Keratinocyte (primary cell): ENCODE measurements around the gene GJE1. TPM values are rescaled to one million over a fixed set of nuclear protein-coding genes. Genes with fewer than 3 reads are reported as not detected.

Source experiments
- DNase-seq: peaks from one replicate; pipeline ENCODE4 v3.0.0-alpha.2; 2011; ENCODE audit warnings: low read depth, missing footprints, low spot score
- FAIRE-seq: peaks from 2 replicates; lab custom pipeline; 2011; peaks lifted over from hg19 to GRCh38; lab: Jason Lieb, UNC
- H2AFZ ChIP-seq: 2 replicates; pipeline ENCODE4 v1.6.0; 2012; ENCODE audit warnings: low read length, control low read depth, inconsistent platforms; ENCODE audit not compliant: control insufficient read depth
- H3K27ac ChIP-seq: 2 replicates; pipeline ENCODE4 v1.5.1; 2011; ENCODE audit warnings: low read length; ENCODE audit not compliant: control insufficient read depth, insufficient read depth
- H3K27me3 ChIP-seq: 3 replicates; pipeline ENCODE4 v1.6.0; 2011; ENCODE audit warnings: low read length; ENCODE audit not compliant: control insufficient read depth, insufficient read depth; ENCODE audit errors: extremely low read depth
- H3K36me3 ChIP-seq, 2 experiments: 2 replicates in 1 of 2; 3 replicates in 1 of 2; pipeline ENCODE4 v1.5.1; 2011; ENCODE audit warnings: low read length in 2 of 2, mild to moderate bottlenecking in 1 of 2; ENCODE audit not compliant: control insufficient read depth in 2 of 2, insufficient read depth in 2 of 2; ENCODE audit errors: extremely low read depth in 1 of 2
- H3K4me1 ChIP-seq: 3 replicates; pipeline ENCODE4 v1.5.1; 2011; ENCODE audit warnings: low read length; ENCODE audit not compliant: control insufficient read depth, insufficient read depth; ENCODE audit errors: extremely low read depth
- H3K4me2 ChIP-seq: 3 replicates; pipeline ENCODE4 v1.6.0; 2011; ENCODE audit warnings: low read depth, low read length; ENCODE audit not compliant: control insufficient read depth, insufficient read depth; ENCODE audit errors: extremely low read depth
- H3K4me3 ChIP-seq, 3 experiments: fragments of 200-600 bp in 1 of 3; sonication (generic) in 1 of 3; 2 replicates in 2 of 3; 3 replicates in 1 of 3; pipeline ENCODE4 v1.5.1; 2011 to 2016; ENCODE audit warnings: low read length in 3 of 3, mild to moderate bottlenecking in 3 of 3, control low read depth in 2 of 3, inconsistent platforms in 1 of 3, low read depth in 1 of 3, mixed read lengths in 1 of 3, mixed run types in 1 of 3, moderate library complexity in 1 of 3; ENCODE audit not compliant: control insufficient read depth in 2 of 3, insufficient read depth in 2 of 3; ENCODE audit errors: extremely low read depth in 1 of 3
- H3K79me2 ChIP-seq: 2 replicates; pipeline ENCODE4 v1.6.0; 2012; ENCODE audit warnings: low read length; ENCODE audit not compliant: control insufficient read depth, insufficient read depth
- H3K9ac ChIP-seq: 3 replicates; pipeline ENCODE4 v1.6.0; 2011; ENCODE audit warnings: low read length; ENCODE audit not compliant: control insufficient read depth, insufficient read depth; ENCODE audit errors: extremely low read depth
- H3K9me1 ChIP-seq: 3 replicates; pipeline ENCODE4 v1.6.0; 2011; ENCODE audit warnings: low read length; ENCODE audit not compliant: control insufficient read depth, insufficient read depth; ENCODE audit errors: extremely low read depth
- H3K9me3 ChIP-seq: 2 replicates; pipeline ENCODE4 v1.5.1; 2012; ENCODE audit warnings: low read depth, low read length; ENCODE audit not compliant: control insufficient read depth
- H4K20me1 ChIP-seq: 3 replicates; pipeline ENCODE4 v1.6.0; 2011; ENCODE audit warnings: low read length; ENCODE audit not compliant: control insufficient read depth, insufficient read depth; ENCODE audit errors: extremely low read depth
- EZH2 ChIP-seq: IDR thresholded peaks from one replicate; pipeline ENCODE4 v1.6.1; 2012; ENCODE audit warnings: inconsistent platforms, mild to moderate bottlenecking, low read length, moderate library complexity
- dilution Hi-C: fragments of 300-500 bp; cut with MboI; formaldehyde crosslinking; loops from one replicate; pipeline ENCODE4 v1.7.0; 2020; ENCODE audit warnings: low sequenced_read_pairs; ENCODE audit not compliant: extremely low pct_ligation_motif_present
- polyA plus RNA-seq, 5 experiments: library from polyadenylated mRNA; depleted of rRNA in 3 of 5; stranded (reverse) in 3 of 5; stranded (forward) in 1 of 5; unstranded in 1 of 5; fragments of >200 nt; gene quantifications; 1 replicate in 1 of 5; 2 replicates in 3 of 5; 3 replicates in 1 of 5; pipeline versions ENCODE4 v1.2.1 to v1.2.3, GENCODE V29; 2011 to 2012; ENCODE audit warnings: missing spikeins in 2 of 5, low read depth in 1 of 5, low replicate concordance in 1 of 5
- TF ChIP-seq, protein P1 (sequence below), 3 experiments: IDR thresholded peaks in 1 of 3; conservative IDR thresholded peaks in 1 of 3; optimal IDR thresholded peaks in 1 of 3; 2 replicates in 2 of 3; 3 replicates in 1 of 3; pipeline versions ENCODE3 to v1.5.1; 2011; ENCODE audit warnings: low read length in 3 of 3, mild to moderate bottlenecking in 3 of 3, moderate library complexity in 2 of 3, control low read depth in 1 of 3, inconsistent platforms in 1 of 3; ENCODE audit not compliant: insufficient read depth in 2 of 3; ENCODE audit errors: extremely low read depth in 1 of 3

The GJE1 gene
- polyA plus RNA-seq, 1 donor (not counting 4 experiments of a cell fraction or from before 2014, with no cell fraction given), result not detected

DNA sequence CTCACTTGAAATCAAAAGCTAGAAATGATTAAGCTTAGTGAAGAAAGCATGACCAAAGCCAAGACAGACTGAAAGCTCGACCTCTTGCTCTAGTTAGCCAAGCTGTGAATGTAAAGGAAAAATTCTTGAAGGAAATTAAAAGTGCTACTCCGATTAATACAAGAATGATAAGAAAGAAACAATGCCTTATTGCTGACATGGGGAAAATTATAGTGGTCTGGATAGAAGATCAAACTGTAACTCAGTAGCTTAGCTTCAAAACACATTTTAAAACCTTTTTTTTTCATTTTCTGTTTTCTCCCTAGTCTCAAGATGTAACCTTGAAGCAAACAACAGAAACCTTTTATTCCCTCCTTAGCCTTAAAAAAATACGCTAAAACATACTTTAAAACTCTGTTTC, 11.4 kb upstream of the GJE1 start:
- Histone ChIP-seq H3K9me1 (no peaks in the 10 kb centered on the region), H3K4me2 (no peak overlapping the region), H3K9ac (no peak overlapping the region), H3K9me3 (no peaks in the 10 kb centered on the region), H4K20me1 (no peaks in the 10 kb centered on the region), H2AFZ (no peak overlapping the region), H3K79me2 (no peaks in the 10 kb centered on the region), H3K36me3 (no peaks in the 10 kb centered on the region), H3K27ac (no peak overlapping the region), H3K4me3 (no peak overlapping the region), H3K4me1 (no peaks in the 10 kb centered on the region), H3K27me3 (no peaks in the 10 kb centered on the region)
- dilution Hi-C loops, result loop anchor here (25.0 kb wide), 1 partner anchor 434 kb away; no protein-coding TSS in a partner anchor
- TF ChIP-seq, protein P1, sequence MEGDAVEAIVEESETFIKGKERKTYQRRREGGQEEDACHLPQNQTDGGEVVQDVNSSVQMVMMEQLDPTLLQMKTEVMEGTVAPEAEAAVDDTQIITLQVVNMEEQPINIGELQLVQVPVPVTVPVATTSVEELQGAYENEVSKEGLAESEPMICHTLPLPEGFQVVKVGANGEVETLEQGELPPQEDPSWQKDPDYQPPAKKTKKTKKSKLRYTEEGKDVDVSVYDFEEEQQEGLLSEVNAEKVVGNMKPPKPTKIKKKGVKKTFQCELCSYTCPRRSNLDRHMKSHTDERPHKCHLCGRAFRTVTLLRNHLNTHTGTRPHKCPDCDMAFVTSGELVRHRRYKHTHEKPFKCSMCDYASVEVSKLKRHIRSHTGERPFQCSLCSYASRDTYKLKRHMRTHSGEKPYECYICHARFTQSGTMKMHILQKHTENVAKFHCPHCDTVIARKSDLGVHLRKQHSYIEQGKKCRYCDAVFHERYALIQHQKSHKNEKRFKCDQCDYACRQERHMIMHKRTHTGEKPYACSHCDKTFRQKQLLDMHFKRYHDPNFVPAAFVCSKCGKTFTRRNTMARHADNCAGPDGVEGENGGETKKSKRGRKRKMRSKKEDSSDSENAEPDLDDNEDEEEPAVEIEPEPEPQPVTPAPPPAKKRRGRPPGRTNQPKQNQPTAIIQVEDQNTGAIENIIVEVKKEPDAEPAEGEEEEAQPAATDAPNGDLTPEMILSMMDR (optimal IDR thresholded peaks at IDR 0.05 in 1 of 3, IDR thresholded peaks at IDR 0.05 in 1 of 3, conservative IDR thresholded peaks at IDR 0.05 in 1 of 3; ENCODE audit: extremely low read depth in 1 of 3, insufficient read depth in 2 of 3, low read length in 3 of 3), result no peak
- TF ChIP-seq EZH2, result no peak
- DNase-seq (no peak), FAIRE-seq (no peak)

- no peaks in the 10 kb centered on the region for H3K79me2 ChIP-seq
- dilution Hi-C loops, result no loop called here
- H3K4me3 ChIP-seq, result no peak overlapping the region
- FAIRE-seq, result no peak
- no peaks in the 10 kb centered on the region for H3K4me1 ChIP-seq
- no peaks in the 10 kb centered on the region for H3K27me3 ChIP-seq
- no peak overlapping the region for H3K9ac ChIP-seq
- TF ChIP-seq, protein P1 (optimal IDR thresholded peaks at IDR 0.05 in 1 of 3, IDR thresholded peaks at IDR 0.05 in 1 of 3, conservative IDR thresholded peaks at IDR 0.05 in 1 of 3; ENCODE audit: extremely low read depth in 1 of 3, insufficient read depth in 2 of 3, low read length in 3 of 3), result no peak
- no peak for TF ChIP-seq EZH2
- no peak overlapping the region for H3K4me2 ChIP-seq
- H3K9me3 ChIP-seq, result no peaks in the 10 kb centered on the region
- no peak overlapping the region for H2AFZ ChIP-seq
- DNase-seq, result no peak
- H4K20me1 ChIP-seq, result no peaks in the 10 kb centered on the region
- H3K27ac ChIP-seq, result no peak overlapping the region
- no peaks in the 10 kb centered on the region for H3K36me3 ChIP-seq
- no peaks in the 10 kb centered on the region for H3K9me1 ChIP-seq
Measured at GRCh38 chr6:142130814-142131213, 1.9 kb upstream of the GJE1 start.
